ENCODE results near the gene SUCLA2.

DNA sequence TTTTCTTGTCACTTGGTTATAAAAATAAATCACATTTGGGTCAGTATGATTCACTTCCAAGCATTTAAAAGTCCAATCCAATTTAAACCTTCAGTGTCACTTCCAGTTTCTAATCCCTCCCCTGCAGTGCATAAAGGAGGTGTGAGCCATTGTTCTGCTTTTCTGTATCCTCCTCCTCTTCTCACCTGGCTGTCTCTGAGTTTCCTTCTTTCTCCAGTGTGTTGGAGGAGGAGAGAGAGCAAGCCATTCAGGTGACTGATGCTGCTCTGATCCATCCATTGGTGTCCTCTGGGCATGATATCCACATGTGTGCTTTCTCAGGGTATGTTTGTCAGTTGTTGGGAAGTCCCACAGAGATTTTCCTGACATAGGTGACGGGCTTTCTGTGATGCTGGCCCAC, 37.7 kb upstream of the SUCLA2 start:
- TF ChIP-seq, protein P1, sequence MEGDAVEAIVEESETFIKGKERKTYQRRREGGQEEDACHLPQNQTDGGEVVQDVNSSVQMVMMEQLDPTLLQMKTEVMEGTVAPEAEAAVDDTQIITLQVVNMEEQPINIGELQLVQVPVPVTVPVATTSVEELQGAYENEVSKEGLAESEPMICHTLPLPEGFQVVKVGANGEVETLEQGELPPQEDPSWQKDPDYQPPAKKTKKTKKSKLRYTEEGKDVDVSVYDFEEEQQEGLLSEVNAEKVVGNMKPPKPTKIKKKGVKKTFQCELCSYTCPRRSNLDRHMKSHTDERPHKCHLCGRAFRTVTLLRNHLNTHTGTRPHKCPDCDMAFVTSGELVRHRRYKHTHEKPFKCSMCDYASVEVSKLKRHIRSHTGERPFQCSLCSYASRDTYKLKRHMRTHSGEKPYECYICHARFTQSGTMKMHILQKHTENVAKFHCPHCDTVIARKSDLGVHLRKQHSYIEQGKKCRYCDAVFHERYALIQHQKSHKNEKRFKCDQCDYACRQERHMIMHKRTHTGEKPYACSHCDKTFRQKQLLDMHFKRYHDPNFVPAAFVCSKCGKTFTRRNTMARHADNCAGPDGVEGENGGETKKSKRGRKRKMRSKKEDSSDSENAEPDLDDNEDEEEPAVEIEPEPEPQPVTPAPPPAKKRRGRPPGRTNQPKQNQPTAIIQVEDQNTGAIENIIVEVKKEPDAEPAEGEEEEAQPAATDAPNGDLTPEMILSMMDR (IDR thresholded peaks at IDR 0.05): no peak
- no peak for TF ChIP-seq POLR2AphosphoS5 (IDR thresholded peaks at IDR 0.05)
